Loucy (cell line): ENCODE measurements around the gene INTS1.

ENCODE experiments used
- H2AFZ ChIP-seq: fragments of 200-600 bp; sonication (generic); 2 replicates; pipeline ENCODE4 v1.6.0; 2016; ENCODE audit warnings: antibody characterized with exemption, mild to moderate bottlenecking, low read length, moderate library complexity
- H3F3A ChIP-seq: fragments of 200-600 bp; 2 replicates; pipeline ENCODE4 v1.6.0; 2016; ENCODE audit warnings: antibody characterized with exemption, low read depth, mild to moderate bottlenecking
- H3K27me3 ChIP-seq: fragments of 200-600 bp; sonication (generic); 2 replicates; pipeline ENCODE4 v1.6.1; 2014; ENCODE audit warnings: low read length, mild to moderate bottlenecking; ENCODE audit not compliant: insufficient read depth, poor library complexity, severe bottlenecking
- H3K36me3 ChIP-seq: fragments of 200-600 bp; sonication (generic); 2 replicates; pipeline ENCODE4 v1.6.1; 2016; ENCODE audit warnings: low read length; ENCODE audit not compliant: insufficient read depth
- H3K4me1 ChIP-seq: fragments of 200-600 bp; sonication (generic); 2 replicates; pipeline ENCODE4 v1.5.1; 2014; ENCODE audit warnings: low read length, mild to moderate bottlenecking; ENCODE audit not compliant: insufficient read depth, poor library complexity, severe bottlenecking
- H3K4me2 ChIP-seq: fragments of 200-600 bp; sonication (generic); 2 replicates; pipeline ENCODE4 v1.6.0; 2014; ENCODE audit warnings: antibody characterized with exemption, low read length, low read depth, mild to moderate bottlenecking; ENCODE audit not compliant: poor library complexity, severe bottlenecking
- H3K4me3 ChIP-seq: fragments of 200-600 bp; sonication (generic); 2 replicates; pipeline ENCODE4 v1.5.1; 2014; ENCODE audit warnings: low read length, mild to moderate bottlenecking, mixed read lengths; ENCODE audit not compliant: poor library complexity, severe bottlenecking
- H3K79me2 ChIP-seq: fragments of 200-600 bp; sonication (generic); 2 replicates; pipeline ENCODE4 v1.6.1; 2014; ENCODE audit warnings: low read length; ENCODE audit not compliant: insufficient read depth
- H3K9ac ChIP-seq: fragments of 200-600 bp; sonication (generic); 2 replicates; pipeline ENCODE4 v1.6.0; 2014; ENCODE audit warnings: mild to moderate bottlenecking, low read depth, low read length, moderate library complexity; ENCODE audit not compliant: poor library complexity, severe bottlenecking
- H3K9me2 ChIP-seq: fragments of 200-600 bp; sonication (generic); replicated peaks from 2 replicates; pipeline ENCODE4 v1.6.1; 2016; ENCODE audit warnings: low read depth, low read length, mixed read lengths
- H3K9me3 ChIP-seq: fragments of 200-600 bp; sonication (generic); 2 replicates; pipeline ENCODE4 v1.6.1; 2014; ENCODE audit warnings: mild to moderate bottlenecking, antibody characterized with exemption, low read length, low read depth; ENCODE audit not compliant: insufficient read depth
- H4K20me1 ChIP-seq: fragments of 200-600 bp; sonication (generic); 2 replicates; pipeline ENCODE4 v1.6.0; 2014; ENCODE audit warnings: antibody characterized with exemption, low read length, mild to moderate bottlenecking; ENCODE audit not compliant: insufficient read depth, poor library complexity, severe bottlenecking
- EZH2phosphoT487 ChIP-seq: fragments of 200-600 bp; IDR thresholded peaks from 2 replicates; pipeline ENCODE4 v1.6.1; 2018; ENCODE audit warnings: antibody characterized with exemption, mild to moderate bottlenecking, moderate library complexity, borderline replicate concordance
- TF ChIP-seq, protein P1 (sequence below): fragments of 200-600 bp; sonication (generic); conservative IDR thresholded peaks from 2 replicates; pipeline ENCODE4 v1.5.1; 2014; ENCODE audit warnings: mild to moderate bottlenecking, antibody characterized with exemption, low read length

The INTS1 gene

DNA sequence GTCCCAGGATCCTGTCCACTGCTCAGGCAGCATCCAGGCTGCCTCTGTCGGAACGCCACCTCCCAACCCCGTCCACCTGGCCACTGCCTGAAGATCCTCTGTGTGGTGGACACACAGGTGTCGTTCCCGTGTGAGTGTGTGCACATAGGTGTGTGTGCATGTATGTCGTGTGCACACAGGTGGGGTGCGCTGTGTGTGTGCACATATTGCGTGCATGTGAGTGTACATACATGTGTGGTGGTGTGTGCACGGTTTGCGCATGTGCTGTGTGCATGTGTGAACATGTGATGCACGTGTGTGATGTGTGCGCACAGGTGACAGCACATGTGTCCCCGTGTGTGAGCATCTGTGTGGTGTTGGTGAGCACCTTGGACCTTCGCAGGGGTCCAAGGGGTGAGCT lies 44.8 kb upstream of the INTS1 start:
- no peaks in the 10 kb centered on the region for H3K27me3 ChIP-seq
- TF ChIP-seq, protein P1, sequence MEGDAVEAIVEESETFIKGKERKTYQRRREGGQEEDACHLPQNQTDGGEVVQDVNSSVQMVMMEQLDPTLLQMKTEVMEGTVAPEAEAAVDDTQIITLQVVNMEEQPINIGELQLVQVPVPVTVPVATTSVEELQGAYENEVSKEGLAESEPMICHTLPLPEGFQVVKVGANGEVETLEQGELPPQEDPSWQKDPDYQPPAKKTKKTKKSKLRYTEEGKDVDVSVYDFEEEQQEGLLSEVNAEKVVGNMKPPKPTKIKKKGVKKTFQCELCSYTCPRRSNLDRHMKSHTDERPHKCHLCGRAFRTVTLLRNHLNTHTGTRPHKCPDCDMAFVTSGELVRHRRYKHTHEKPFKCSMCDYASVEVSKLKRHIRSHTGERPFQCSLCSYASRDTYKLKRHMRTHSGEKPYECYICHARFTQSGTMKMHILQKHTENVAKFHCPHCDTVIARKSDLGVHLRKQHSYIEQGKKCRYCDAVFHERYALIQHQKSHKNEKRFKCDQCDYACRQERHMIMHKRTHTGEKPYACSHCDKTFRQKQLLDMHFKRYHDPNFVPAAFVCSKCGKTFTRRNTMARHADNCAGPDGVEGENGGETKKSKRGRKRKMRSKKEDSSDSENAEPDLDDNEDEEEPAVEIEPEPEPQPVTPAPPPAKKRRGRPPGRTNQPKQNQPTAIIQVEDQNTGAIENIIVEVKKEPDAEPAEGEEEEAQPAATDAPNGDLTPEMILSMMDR, result no peak
- TF ChIP-seq EZH2phosphoT487, result no peak
- no peaks in the 10 kb centered on the region for H4K20me1 ChIP-seq
- no peaks in the 10 kb centered on the region for H3F3A ChIP-seq
- no peaks in the 10 kb centered on the region for H3K4me1 ChIP-seq
- no peak overlapping the region for H3K9ac ChIP-seq
- H3K79me2 ChIP-seq, result no peaks in the 10 kb centered on the region
- H2AFZ ChIP-seq, result no peak overlapping the region
- no peaks in the 10 kb centered on the region for H3K9me2 ChIP-seq
- H3K4me3 ChIP-seq, result no peak overlapping the region
- peaks cover 7% of the 10 kb centered on the region; the same call in 1 of the 2 replicates for H3K36me3 ChIP-seq
- no peaks in the 10 kb centered on the region for H3K9me3 ChIP-seq
- H3K4me2 ChIP-seq, result no peak overlapping the region

DNA sequence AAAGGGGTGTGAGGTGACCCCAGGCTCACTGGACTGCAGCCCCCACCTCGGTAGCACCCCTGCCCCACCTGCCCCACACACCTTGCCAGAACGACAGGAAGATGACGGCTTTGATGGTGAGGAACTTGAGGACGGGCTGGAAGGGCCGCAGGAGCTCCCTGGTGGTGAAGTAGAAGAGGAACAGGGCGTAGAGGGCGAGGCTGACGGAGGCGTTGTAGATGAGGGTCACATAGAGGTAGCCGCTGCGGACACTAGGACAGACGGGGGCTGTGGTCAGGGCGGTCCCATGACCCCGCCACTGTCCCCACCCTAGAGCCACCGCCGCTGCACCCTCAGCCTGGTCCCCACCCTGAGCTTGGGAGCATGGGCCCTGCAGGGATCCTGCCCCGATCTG lies 44.2 kb upstream of the INTS1 start:
- Histone ChIP-seq H3K9me2 (no peaks in the 10 kb centered on the region), H3K4me2 (no peak overlapping the region), H3F3A (no peaks in the 10 kb centered on the region), H3K9ac (no peak overlapping the region), H2AFZ (no peak overlapping the region), H3K79me2 (no peaks in the 10 kb centered on the region), H3K36me3 (peaks cover 8% of the 10 kb centered on the region; the same call in 1 of the 2 replicates), H4K20me1 (no peaks in the 10 kb centered on the region), H3K4me3 (no peak overlapping the region), H3K9me3 (no peaks in the 10 kb centered on the region), H3K27me3 (no peaks in the 10 kb centered on the region), H3K4me1 (no peaks in the 10 kb centered on the region)
- TF ChIP-seq, protein P1, result no peak; the same call in 1 of the 2 replicates
- TF ChIP-seq EZH2phosphoT487, result no peak

DNA sequence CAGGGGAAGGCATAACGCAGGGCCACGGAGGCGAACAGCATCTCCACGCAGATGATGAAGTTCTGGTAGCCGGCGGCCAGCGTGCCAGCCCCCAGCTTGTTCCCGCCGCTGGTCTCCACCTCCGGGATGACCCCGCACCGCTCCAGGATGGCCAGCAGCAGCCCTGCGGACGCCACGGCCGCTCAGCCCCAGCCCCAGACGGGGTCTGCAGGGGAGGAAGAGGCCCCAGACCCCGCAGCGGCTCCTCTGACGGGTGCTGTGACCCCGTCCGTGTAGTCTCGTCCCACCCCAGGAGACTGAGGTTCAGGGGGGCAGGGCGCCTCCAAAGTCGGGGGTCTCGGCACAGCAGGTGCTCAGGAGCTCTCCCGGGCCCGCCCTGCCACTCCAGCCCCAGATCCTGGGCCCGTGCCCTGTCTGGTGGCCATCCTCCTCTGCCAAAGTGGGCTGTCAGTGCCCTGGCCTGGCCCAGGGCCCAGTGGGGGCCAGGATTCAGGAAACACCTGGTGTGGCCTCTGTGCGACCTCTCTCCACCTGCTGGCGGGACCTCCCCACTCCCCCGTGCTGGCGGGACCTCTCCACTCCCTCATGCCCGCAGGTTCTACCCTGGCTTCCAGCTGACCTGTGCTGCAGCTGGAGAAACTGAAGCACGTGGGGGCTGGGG lies 43.7 kb upstream of the INTS1 start:
- Histone ChIP-seq H3K36me3 (peaks cover 14% of the 10 kb centered on the region; the same call in 1 of the 2 replicates), H3K79me2 (no peaks in the 10 kb centered on the region), H3K4me1 (no peaks in the 10 kb centered on the region), H3K9me3 (no peaks in the 10 kb centered on the region), H3K4me2 (no peak overlapping the region), H3K9me2 (no peaks in the 10 kb centered on the region), H4K20me1 (no peaks in the 10 kb centered on the region), H3K27me3 (no peaks in the 10 kb centered on the region), H3K9ac (no peak overlapping the region), H2AFZ (no peak overlapping the region), H3K4me3 (no peak overlapping the region), H3F3A (no peaks in the 10 kb centered on the region)
- no peak for TF ChIP-seq EZH2phosphoT487
- TF ChIP-seq, protein P1, result no peak
